Psoas muscle (tissue), 8 donors: Measurements from ENCODE around the gene RPTOR. TPM values are rescaled to one million over a fixed set of nuclear protein-coding genes. Genes with fewer than 3 reads are reported as not detected.

Experiments used
- ATAC-seq, 4 donors: fragments of 200-7000 bp; cut with Tn5 transposase; one replicate each; pipeline ENCODE4 v1.9.1; 2020; ENCODE audit warnings: moderate library complexity in 3 of 4, mild to moderate bottlenecking in 2 of 4
- DNase-seq, 2 donors: peaks; one replicate each; pipeline ENCODE4 v3.0.0-alpha.2; 2020
- H3K27ac ChIP-seq: fragments of 200-600 bp; one replicate; pipeline ENCODE4 v1.8.0; 2022
- H3K27me3 ChIP-seq, 3 donors: fragments of 200-600 bp in 1 of 3; one replicate each; pipeline versions ENCODE4 v1.6.1 to v1.8.0; 2013 to 2022; ENCODE audit warnings: low read length in 2 of 3, mild to moderate bottlenecking in 2 of 3, moderate library complexity in 1 of 3; ENCODE audit not compliant: insufficient read depth in 3 of 3
- H3K36me3 ChIP-seq, 2 donors: fragments of 200-600 bp in 1 of 2; one replicate each; pipeline versions ENCODE4 v1.6.1 to v1.8.0; 2013 to 2022; ENCODE audit warnings: low read depth in 1 of 2, mild to moderate bottlenecking in 1 of 2, moderate library complexity in 1 of 2; ENCODE audit not compliant: insufficient read depth in 1 of 2
- H3K4me1 ChIP-seq: fragments of 200-600 bp; one replicate; pipeline ENCODE4 v1.8.0; 2022
- H3K4me3 ChIP-seq: fragments of 200-600 bp; one replicate; pipeline ENCODE4 v1.8.0; 2022; ENCODE audit warnings: mild to moderate bottlenecking
- H3K9me3 ChIP-seq: fragments of 200-600 bp; one replicate; pipeline ENCODE4 v1.8.0; 2022
- CTCF ChIP-seq: fragments of 200-600 bp; IDR thresholded peaks from one replicate; pipeline ENCODE4 v1.8.0; 2022; ENCODE audit warnings: antibody characterized with exemption
- WGBS, 3 donors: extraction: QIAGEN DNeasy Blood & Tissue Kit; methylation state at CpG; one replicate each; pipeline versions ENCODE4 v1.1.6 to v1.1.7; 2013; 5-methylcytosine and 5-hydroxymethylcytosine counted together
- intact Hi-C, 2 donors: fragments of 100-400 bp; cut with DNase I; formaldehyde crosslinking; loops; one replicate each; pipeline versions ENCODE4 v1.11.0 to v1.14.2; 2022
- polyA plus RNA-seq, 3 donors: library from polyadenylated mRNA; stranded (reverse); fragments of 200-250 nt; gene quantifications; one replicate each; pipeline ENCODE4 v1.2.3, GENCODE V29; 2013
- total RNA-seq, 4 donors: library from RNA; stranded (reverse); fragmentation: NEBNext Ultra II Directional in 2 of 4; extraction: Animal tissue kit (Norgen Biotek cat#: 25700) in 2 of 4; gene quantifications; one replicate each; pipeline versions ENCODE4 v1.2.1 to v1.2.4, GENCODE V29; 2021 to 2023
- donor health status: healthy with polysubstance abuse.
- donor health status: DM: no; HTN: no; CAD: no; lungs with moderate emphysema.
- donor health status: Bipolar disorder and iron deficiency.
- donor health status: healthy.
- donor health status: DM: yes; HTN: yes; CAD: no.
- donor health status: DM: no; HTN: no; CAD: no.
- donor health status: DM: no; HTN: no; CAD: no.
- donor health status: DM: yes; HTN: yes; CAD: no.

RPTOR gene
- total and polyA plus RNA-seq, 7 donors: 13.6 to 82.2 (median 32.5) TPM

DNA sequence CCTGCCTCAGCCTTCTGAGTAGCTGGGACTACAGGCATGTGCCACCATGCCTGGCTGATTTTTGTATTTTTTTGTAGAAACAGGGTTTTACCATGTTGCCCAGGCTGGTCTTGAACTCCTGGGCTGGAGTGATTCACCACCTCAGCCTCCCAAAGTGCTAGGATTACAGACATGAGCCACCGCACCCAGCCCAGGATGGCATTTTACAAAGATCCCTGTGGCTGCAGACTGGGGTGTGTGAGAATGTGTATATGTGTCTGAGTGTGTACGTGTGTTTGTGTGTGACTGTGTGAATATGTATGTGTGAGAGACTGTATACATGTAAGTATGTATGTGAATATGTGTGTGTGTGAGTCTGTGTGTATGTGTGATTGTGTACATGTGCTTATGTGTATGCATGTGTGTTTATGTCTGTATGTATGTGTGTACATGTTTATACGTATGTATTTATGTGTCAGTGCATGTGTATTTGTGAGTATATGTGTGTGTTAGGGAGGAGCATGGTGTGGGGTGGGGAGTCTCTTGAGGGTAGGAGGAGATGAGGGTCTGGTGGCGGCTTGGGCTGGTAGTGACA is 17.0 kb downstream of the RPTOR start:
- ATAC-seq: no peak
- intact Hi-C loops: no loop called here
- H3K9me3 ChIP-seq: no peaks in the 10 kb centered on the region
- H3K36me3 ChIP-seq: no peaks in the 10 kb centered on the region
- H3K27ac ChIP-seq: no peak overlapping the region
- no peak for DNase-seq
- peaks cover 15% of the 10 kb centered on the region for H3K4me1 ChIP-seq
- no peaks in the 10 kb centered on the region for H3K27me3 ChIP-seq
- TF ChIP-seq CTCF: no peak
- WGBS, 3 donors: 93 to 96% (median 94%) methylated on average over 4 of the region's 4 CpGs
- no peak overlapping the region for H3K4me3 ChIP-seq

GRCh38 chr17:80564545-80564944 is 19.9 kb downstream of the RPTOR start:
- no peak for TF ChIP-seq CTCF
- H3K4me1 ChIP-seq: peaks cover 13% of the 10 kb centered on the region
- H3K4me3 ChIP-seq: no peak overlapping the region
- no peaks in the 10 kb centered on the region for H3K9me3 ChIP-seq
- ATAC-seq (no peak), DNase-seq (no peak)
- no peak overlapping the region for H3K27ac ChIP-seq
- H3K36me3 ChIP-seq: no peaks in the 10 kb centered on the region
- WGBS, 3 donors: 89 to 91% (median 91%) methylated on average over 5 of the region's 5 CpGs
- H3K27me3 ChIP-seq: no peaks in the 10 kb centered on the region
- intact Hi-C loops: no loop called here

GRCh38 chr17:80565343-80566053 is 20.9 kb downstream of the RPTOR start:
- TF ChIP-seq CTCF: no peak
- H3K9me3 ChIP-seq: no peaks in the 10 kb centered on the region
- intact Hi-C loops: no loop called here
- H3K4me1 ChIP-seq: peaks cover 7% of the 10 kb centered on the region
- H3K27ac ChIP-seq: no peak overlapping the region
- 74 to 80% (median 78%) methylated on average over 12 of the region's 12 CpGs for WGBS, 3 donors
- H3K4me3 ChIP-seq: no peak overlapping the region
- no peaks in the 10 kb centered on the region for H3K36me3 ChIP-seq
- DNase-seq: no peak
- H3K27me3 ChIP-seq: no peaks in the 10 kb centered on the region
- peak in 3 of 4 donors; percentile 30 to 47 (median 44) for ATAC-seq

- intact Hi-C loops: no loop called here
- H3K36me3 ChIP-seq: no peaks in the 10 kb centered on the region
- H3K4me3 ChIP-seq: no peak overlapping the region
- H3K27me3 ChIP-seq: no peaks in the 10 kb centered on the region
- H3K9me3 ChIP-seq: no peaks in the 10 kb centered on the region
- no peak for TF ChIP-seq CTCF
- no peak overlapping the region for H3K27ac ChIP-seq
- ATAC-seq (peak in 2 of 4 donors; percentile 28 to 35), DNase-seq (no peak)
- H3K4me1 ChIP-seq: peaks cover 3% of the 10 kb centered on the region
- 76 to 87% (median 86%) methylated on average over 5 of the region's 5 CpGs for WGBS, 3 donors
These were observed 21.4 kb downstream of the RPTOR start for GRCh38 chr17:80566054-80566400.

DNA sequence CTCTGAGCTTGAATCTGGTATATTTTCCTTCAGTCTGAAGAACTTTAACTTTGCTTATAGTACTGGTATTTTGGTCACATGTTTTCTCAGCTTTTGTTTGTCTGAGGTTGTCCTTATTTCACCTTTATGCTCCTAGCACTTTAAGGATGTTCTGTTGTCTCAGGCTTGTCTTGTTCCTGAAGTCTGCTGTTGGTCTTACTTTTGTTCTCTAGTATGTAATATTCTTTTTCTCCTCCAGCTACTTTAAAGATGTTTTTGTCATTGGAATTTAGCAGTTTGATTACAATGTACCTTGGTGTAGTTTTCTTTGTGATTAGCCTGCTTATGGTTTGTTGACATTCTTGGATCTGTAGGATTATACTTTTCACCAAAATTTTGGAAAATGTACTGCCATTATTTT is 23.6 kb downstream of the RPTOR start:
- TF ChIP-seq CTCF: no peak
- ATAC-seq: no peak
- intact Hi-C loops: no loop called here

More for the DNA sequence above, 23.6 kb downstream of the RPTOR start:
- no peaks in the 10 kb centered on the region for H3K36me3 ChIP-seq
- no peak overlapping the region for H3K4me3 ChIP-seq
- no peak overlapping the region for H3K27ac ChIP-seq
- peaks cover 7% of the 10 kb centered on the region for H3K9me3 ChIP-seq
- no peak for DNase-seq
- peaks cover 3% of the 10 kb centered on the region for H3K4me1 ChIP-seq
- H3K27me3 ChIP-seq: no peaks in the 10 kb centered on the region
